HG03060 (cell line): Measurements from ENCODE around the gene PGM2.
"Not testable (repeated sequence)": the region's sequence is repeated elsewhere in the genome, so short reads cannot be mapped to it uniquely, and the experiment has no call there.

Source experiments
- ATAC-seq: cut with Tn5 transposase; IDR thresholded peaks from one replicate; pipeline ENCODE4 v1.9.1; 2021; ENCODE audit warnings: low read depth, moderate number of reproducible peaks; ENCODE audit not compliant: unreplicated experiment

The PGM2 gene

GRCh38 chr4:37826295-37827029, at the start of gene PGM2:
Gene PGM2, plus strand, starts transcription at chr4:37826686. Its CDS starts 47 bp downstream, at chr4:37826733.
- peak; percentile 79 for ATAC-seq

GRCh38 chr4:37779896-37780295, 46.6 kb upstream of the PGM2 start:
- no peak for ATAC-seq

- no peak for ATAC-seq
Observed at GRCh38 chr4:37780444-37781130, 45.9 kb upstream of the PGM2 start.

GRCh38 chr4:37781131-37781455, 45.4 kb upstream of the PGM2 start:
- no peak for ATAC-seq

GRCh38 chr4:37786267-37786666, 40.2 kb upstream of the PGM2 start:
- not testable (repeated sequence) for ATAC-seq

- ATAC-seq = not testable (repeated sequence)
Observed at GRCh38 chr4:37787883-37788460, 38.5 kb upstream of the PGM2 start.

- no peak for ATAC-seq
Observed at GRCh38 chr4:37788819-37789218, 37.7 kb upstream of the PGM2 start.

GRCh38 chr4:37792241-37792640, 34.2 kb upstream of the PGM2 start:
- ATAC-seq = no peak

- no peak for ATAC-seq
Observed at GRCh38 chr4:37793562-37793961, 32.9 kb upstream of the PGM2 start.

GRCh38 chr4:37794056-37794455, 32.4 kb upstream of the PGM2 start:
- no peak for ATAC-seq

- ATAC-seq = no peak
Observed at GRCh38 chr4:37795581-37796195, 30.8 kb upstream of the PGM2 start.

GRCh38 chr4:37797374-37797773, 29.1 kb upstream of the PGM2 start:
- no peak for ATAC-seq

- no peak for ATAC-seq
Observed at GRCh38 chr4:37797923-37798322, 28.6 kb upstream of the PGM2 start.

GRCh38 chr4:37798616-37799015, 27.9 kb upstream of the PGM2 start:
- ATAC-seq = no peak

- ATAC-seq = no peak
Observed at GRCh38 chr4:37799941-37800554, 26.4 kb upstream of the PGM2 start.

- ATAC-seq = no peak
Observed at GRCh38 chr4:37802068-37802666, 24.3 kb upstream of the PGM2 start.

- no peak for ATAC-seq
Observed at GRCh38 chr4:37803348-37803973, 23.0 kb upstream of the PGM2 start.

GRCh38 chr4:37805091-37805490, 21.4 kb upstream of the PGM2 start:
- ATAC-seq = no peak

GRCh38 chr4:37812713-37813112, 13.8 kb upstream of the PGM2 start:
- no peak for ATAC-seq

- ATAC-seq = no peak
Observed at GRCh38 chr4:37815591-37815990, 10.9 kb upstream of the PGM2 start.
